EH (cell line): ENCODE data around the gene ARHGAP10.
A peak's percentile ranks its signal among the peaks of the same experiment; 100 is the strongest.
"Not testable (repeated sequence)": the region's sequence is repeated elsewhere in the genome, so short reads cannot be mapped to it uniquely, and the experiment has no call there.

Experiments
- DNase-seq: peaks from one replicate; pipeline ENCODE4 v3.0.0-alpha.2; 2015; ENCODE audit warnings: low read depth

Gene ARHGAP10

GRCh38 chr4:147901388-147901787 lies 169.5 kb downstream of the ARHGAP10 start:
- peak; percentile 44 for DNase-seq

GRCh38 chr4:147901916-147902315 lies 170.0 kb downstream of the ARHGAP10 start:
- peak; percentile 77 for DNase-seq

GRCh38 chr4:147909225-147909624 lies 177.3 kb downstream of the ARHGAP10 start:
- no peak for DNase-seq

GRCh38 chr4:147910315-147910714 lies 178.4 kb downstream of the ARHGAP10 start:
- no peak for DNase-seq

- DNase-seq: not testable (repeated sequence)
Measured at GRCh38 chr4:147912106-147912505, 180.2 kb downstream of the ARHGAP10 start.

GRCh38 chr4:147913137-147913536 lies 181.2 kb downstream of the ARHGAP10 start:
- no peak for DNase-seq

GRCh38 chr4:147916351-147916750 lies 184.5 kb downstream of the ARHGAP10 start:
- peak; percentile 86 for DNase-seq

GRCh38 chr4:147923381-147923780 lies 191.5 kb downstream of the ARHGAP10 start:
- DNase-seq: no peak

GRCh38 chr4:147923854-147924253 lies 192.0 kb downstream of the ARHGAP10 start:
- DNase-seq: no peak

- peak; percentile 51 for DNase-seq
Measured at GRCh38 chr4:147924604-147925412, 192.9 kb downstream of the ARHGAP10 start.

- DNase-seq: peak; percentile 57
Measured at GRCh38 chr4:147927377-147928137, 195.7 kb downstream of the ARHGAP10 start.

GRCh38 chr4:147928400-147928799 lies 196.5 kb downstream of the ARHGAP10 start:
- DNase-seq: peak; percentile 75

GRCh38 chr4:147929746-147930145 lies 197.9 kb downstream of the ARHGAP10 start:
- no peak for DNase-seq

- peak; percentile 47 for DNase-seq
Measured at GRCh38 chr4:147933316-147933715, 201.4 kb downstream of the ARHGAP10 start.

- no peak for DNase-seq
Measured at GRCh38 chr4:147933779-147934178, 201.9 kb downstream of the ARHGAP10 start.

GRCh38 chr4:147938496-147938895 lies 206.6 kb downstream of the ARHGAP10 start:
- DNase-seq: no peak

GRCh38 chr4:147940171-147940570 lies 208.3 kb downstream of the ARHGAP10 start:
- no peak for DNase-seq

GRCh38 chr4:147941373-147941772 lies 209.5 kb downstream of the ARHGAP10 start:
- DNase-seq: no peak

GRCh38 chr4:147942729-147943128 lies 210.8 kb downstream of the ARHGAP10 start:
- DNase-seq: peak; percentile 30

- no peak for DNase-seq
Measured at GRCh38 chr4:147943159-147943638, 211.3 kb downstream of the ARHGAP10 start.

- DNase-seq: no peak
Measured at GRCh38 chr4:147944249-147944648, 212.4 kb downstream of the ARHGAP10 start.

GRCh38 chr4:147944670-147945260 lies 212.9 kb downstream of the ARHGAP10 start:
- no peak for DNase-seq

GRCh38 chr4:147948336-147948735 lies 216.4 kb downstream of the ARHGAP10 start:
- DNase-seq: no peak
